ENCODE results near the gene FHIT. TPM values are rescaled to one million over a fixed set of nuclear protein-coding genes. Genes with fewer than 3 reads are reported as not detected.

The FHIT gene
- total and polyA plus RNA-seq, 4 donors = 2.6 to 21.3 (median 8.7) TPM

GRCh38 chr3:59753808-59754450, 1497.3 kb downstream of the FHIT start:
- H3K27ac ChIP-seq (ENCODE audit: low read depth in 1 of 2, low read length in 1 of 2) = no peak overlapping the region
- WGBS, 2 donors = 54 to 81% methylated on average over 7 of the region's 7 CpGs

GRCh38 chr3:59752925-59753324, 1498.3 kb downstream of the FHIT start:
- DNase-seq = no peak
- no peak overlapping the region for H3K4me3 ChIP-seq
- H3K27ac ChIP-seq (ENCODE audit: low read depth in 1 of 2, low read length in 1 of 2) = no peak overlapping the region
- H3K4me1 ChIP-seq (ENCODE audit: control insufficient read depth in 5 of 5, insufficient read depth in 5 of 5, low read length in 5 of 5) = peaks cover 0 to 7% (median 0%) of the 10 kb centered on the region in 5 donors
- no peaks in the 10 kb centered on the region for H3K27me3 ChIP-seq (ENCODE audit: control insufficient read depth in 3 of 3, insufficient read depth in 3 of 3, low read length in 2 of 3)
- H3K36me3 ChIP-seq (ENCODE audit: control insufficient read depth in 4 of 4, insufficient read depth in 4 of 4, low read length in 4 of 4) = no peaks in the 10 kb centered on the region
- no peaks in the 10 kb centered on the region for H3K9me3 ChIP-seq (ENCODE audit: control insufficient read depth in 4 of 4, insufficient read depth in 3 of 4, low read length in 3 of 4)
- ATAC-seq (ENCODE audit: insufficient read depth, low FRiP score) = no peak
- TF ChIP-seq CTCF (IDR thresholded peaks at IDR 0.05; ENCODE audit: control extremely low read depth, extremely low read depth) = no peak
- no peak overlapping the region for H3K9ac ChIP-seq (ENCODE audit: insufficient read depth in 1 of 2, low read length in 2 of 2)

More at GRCh38 chr3:59753808-59754450, 1497.3 kb downstream of the FHIT start:
- Histone ChIP-seq H3K9ac (ENCODE audit: insufficient read depth in 1 of 2, low read length in 2 of 2) (peak overlapping the region in 1 of 2 donors; percentile 9), H3K4me3 (no peak overlapping the region), H3K36me3 (ENCODE audit: control insufficient read depth in 4 of 4, insufficient read depth in 4 of 4, low read length in 4 of 4) (no peaks in the 10 kb centered on the region), H3K4me1 (ENCODE audit: control insufficient read depth in 5 of 5, insufficient read depth in 5 of 5, low read length in 5 of 5) (peaks cover 0 to 7% (median 0%) of the 10 kb centered on the region in 5 donors), H3K27me3 (ENCODE audit: control insufficient read depth in 3 of 3, insufficient read depth in 3 of 3, low read length in 2 of 3) (no peaks in the 10 kb centered on the region), H3K9me3 (ENCODE audit: control insufficient read depth in 4 of 4, insufficient read depth in 3 of 4, low read length in 3 of 4) (no peaks in the 10 kb centered on the region)
- peak in 1 of 3 donors; percentile 35 for DNase-seq
- no peak for ATAC-seq (ENCODE audit: insufficient read depth, low FRiP score)
- no peak for TF ChIP-seq CTCF (IDR thresholded peaks at IDR 0.05; ENCODE audit: control extremely low read depth, extremely low read depth)

GRCh38 chr3:59751606-59752005, 1499.6 kb downstream of the FHIT start:
- ATAC-seq (ENCODE audit: insufficient read depth, low FRiP score) = no peak
- DNase-seq = no peak
- Histone ChIP-seq H3K27me3 (ENCODE audit: control insufficient read depth in 3 of 3, insufficient read depth in 3 of 3, low read length in 2 of 3) (no peaks in the 10 kb centered on the region), H3K4me1 (ENCODE audit: control insufficient read depth in 5 of 5, insufficient read depth in 5 of 5, low read length in 5 of 5) (peaks cover 0 to 7% (median 0%) of the 10 kb centered on the region in 5 donors), H3K4me3 (no peak overlapping the region), H3K9me3 (ENCODE audit: control insufficient read depth in 4 of 4, insufficient read depth in 3 of 4, low read length in 3 of 4) (no peaks in the 10 kb centered on the region), H3K27ac (ENCODE audit: low read depth in 1 of 2, low read length in 1 of 2) (no peak overlapping the region), H3K9ac (ENCODE audit: insufficient read depth in 1 of 2, low read length in 2 of 2) (no peak overlapping the region), H3K36me3 (ENCODE audit: control insufficient read depth in 4 of 4, insufficient read depth in 4 of 4, low read length in 4 of 4) (no peaks in the 10 kb centered on the region)
- TF ChIP-seq CTCF (IDR thresholded peaks at IDR 0.05; ENCODE audit: control extremely low read depth, extremely low read depth) = no peak
- 97 to 98% methylated on average over 4 of the region's 4 CpGs for WGBS, 2 donors

- no peak overlapping the region for H3K9ac ChIP-seq (ENCODE audit: insufficient read depth in 1 of 2, low read length in 2 of 2)
- H3K27ac ChIP-seq (ENCODE audit: low read depth in 1 of 2, low read length in 1 of 2) = no peak overlapping the region
- no peak for TF ChIP-seq CTCF (IDR thresholded peaks at IDR 0.05; ENCODE audit: control extremely low read depth, extremely low read depth)
- H3K27me3 ChIP-seq (ENCODE audit: control insufficient read depth in 3 of 3, insufficient read depth in 3 of 3, low read length in 2 of 3) = no peaks in the 10 kb centered on the region
- H3K9me3 ChIP-seq (ENCODE audit: control insufficient read depth in 4 of 4, insufficient read depth in 3 of 4, low read length in 3 of 4) = no peaks in the 10 kb centered on the region
- DNase-seq (no peak), ATAC-seq (ENCODE audit: insufficient read depth, low FRiP score) (no peak)
- H3K4me3 ChIP-seq = no peak overlapping the region
- H3K4me1 ChIP-seq (ENCODE audit: control insufficient read depth in 5 of 5, insufficient read depth in 5 of 5, low read length in 5 of 5) = peaks cover 0 to 7% (median 0%) of the 10 kb centered on the region in 5 donors
- 70 to 78% methylated on average over 1 of the region's 1 CpG for WGBS, 2 donors
- H3K36me3 ChIP-seq (ENCODE audit: control insufficient read depth in 4 of 4, insufficient read depth in 4 of 4, low read length in 4 of 4) = no peaks in the 10 kb centered on the region
These were observed 1500.9 kb downstream of the FHIT start for GRCh38 chr3:59750391-59750790.

All from lung (tissue), 12 donors.